Nephron progenitor cell (in vitro differentiated cells): ENCODE measurements around the gene PEDS1.
"Not testable (repeated sequence)": the region's sequence is repeated elsewhere in the genome, so short reads cannot be mapped to it uniquely, and the experiment has no call there.

ENCODE experiments used
- DNase-seq: peaks from one replicate; pipeline ENCODE4 v3.0.0; 2021
- H3K27ac Mint-ChIP-seq: 2 replicates; pipeline ENCODE4 v1.8.0; 2021; ENCODE audit warnings: mild to moderate bottlenecking, moderate library complexity, mixed read lengths
- H3K27me3 Mint-ChIP-seq: 2 replicates; pipeline ENCODE4 v1.8.0; 2021; ENCODE audit warnings: mild to moderate bottlenecking, low read depth, mixed read lengths; ENCODE audit not compliant: poor library complexity
- H3K36me3 Mint-ChIP-seq: 2 replicates; pipeline ENCODE4 v1.8.0; 2021; ENCODE audit warnings: low read depth, mixed read lengths
- H3K4me1 Mint-ChIP-seq: 2 replicates; pipeline ENCODE4 v1.8.0; 2021; ENCODE audit warnings: mixed read lengths
- H3K4me3 Mint-ChIP-seq: 2 replicates; pipeline ENCODE4 v1.8.0; 2021; ENCODE audit warnings: mild to moderate bottlenecking, moderate library complexity, mixed read lengths
- H3K9me3 Mint-ChIP-seq: 2 replicates; pipeline ENCODE4 v1.8.0; 2021; ENCODE audit warnings: mild to moderate bottlenecking, moderate library complexity, mixed read lengths
- CTCF ChIP-seq: fragments of 200-600 bp; sonication (generic); IDR thresholded peaks from 2 replicates; pipeline ENCODE4 v1.5.0; 2021; ENCODE audit warnings: antibody characterized with exemption

PEDS1 gene

GRCh38 chr20:50169329-50169823 lies 15.9 kb upstream of the PEDS1 start:
- Mint-ChIP-seq H3K4me1 (peaks cover 58% of the 10 kb centered on the region), H3K4me3 (no peak overlapping the region), H3K36me3 (peaks cover 6% of the 10 kb centered on the region), H3K9me3 (peaks cover 5% of the 10 kb centered on the region), H3K27ac (no peak overlapping the region), H3K27me3 (peaks cover 10% of the 10 kb centered on the region)
- peak; percentile 87 for TF ChIP-seq CTCF
- DNase-seq = peak; percentile 80

DNA sequence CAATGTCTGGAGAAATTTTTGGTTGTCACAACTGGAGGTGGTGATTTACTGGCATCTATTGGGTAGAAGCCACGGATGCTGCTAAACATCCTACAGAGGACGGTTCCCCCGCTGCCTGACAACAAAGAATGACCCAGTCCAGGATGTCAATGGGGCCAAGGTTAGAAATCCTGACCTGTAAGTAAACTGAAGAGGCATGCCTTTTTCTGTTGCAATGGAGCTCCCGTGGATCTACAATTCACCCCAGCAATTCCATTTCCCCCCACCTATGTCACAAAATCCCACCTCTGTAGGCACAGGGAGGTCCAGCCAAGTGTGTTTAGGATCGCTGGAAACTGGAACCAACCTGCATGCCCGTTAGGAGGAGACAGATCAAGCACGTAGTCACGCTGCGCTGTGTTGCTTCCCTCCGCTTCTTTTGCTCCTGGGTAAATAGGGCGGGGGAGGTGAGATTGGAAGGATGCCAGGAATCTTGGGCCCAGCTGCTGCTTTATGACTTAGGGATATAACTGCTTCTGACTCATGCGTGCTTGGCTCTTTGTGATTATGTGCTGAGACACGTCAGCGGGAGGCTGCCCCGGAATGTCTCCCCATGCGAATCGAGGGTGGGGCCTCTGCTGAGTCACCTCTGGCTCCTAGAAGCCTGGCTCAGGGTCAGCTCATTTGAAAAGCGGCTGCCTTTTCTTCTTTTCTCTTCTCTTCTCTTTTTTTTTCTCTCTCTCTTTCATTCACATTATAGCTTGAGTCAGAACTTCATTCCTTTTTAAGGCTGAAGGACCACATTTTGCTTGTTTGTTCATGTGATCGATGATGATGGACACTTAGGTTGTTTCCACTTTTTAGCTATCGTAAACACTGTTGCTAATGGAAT lies 12.4 kb upstream of the PEDS1 start:
- Mint-ChIP-seq H3K4me1 (peaks cover 49% of the 10 kb centered on the region), H3K4me3 (peak overlapping the region; percentile 79), H3K27me3 (peaks cover 7% of the 10 kb centered on the region), H3K9me3 (peaks cover 5% of the 10 kb centered on the region), H3K36me3 (peaks cover 6% of the 10 kb centered on the region), H3K27ac (peak overlapping the region; percentile 98)
- no peak for TF ChIP-seq CTCF
- DNase-seq = peak; percentile 76

GRCh38 chr20:50163570-50164317 lies 10.2 kb upstream of the PEDS1 start:
- Mint-ChIP-seq H3K27ac (peak overlapping the region; percentile 71), H3K9me3 (no peaks in the 10 kb centered on the region), H3K4me3 (no peak overlapping the region), H3K36me3 (no peaks in the 10 kb centered on the region), H3K4me1 (peaks cover 37% of the 10 kb centered on the region), H3K27me3 (peaks cover 6% of the 10 kb centered on the region)
- TF ChIP-seq CTCF = no peak
- no peak for DNase-seq

- not testable (repeated sequence) for H3K9me3 Mint-ChIP-seq, DNase-seq, H3K27ac Mint-ChIP-seq, H3K4me3 Mint-ChIP-seq, H3K36me3 Mint-ChIP-seq
- Mint-ChIP-seq H3K27me3 (peaks cover 12% of the 10 kb centered on the region), H3K4me1 (peaks cover 27% of the 10 kb centered on the region)
Measured at GRCh38 chr20:50161494-50161893, 8.0 kb upstream of the PEDS1 start.

GRCh38 chr20:50153153-50153499 lies 397 bp downstream of the PEDS1 start:
- Mint-ChIP-seq H3K4me3 (peak overlapping the region; percentile 91), H3K27ac (no peak overlapping the region), H3K4me1 (peaks cover 41% of the 10 kb centered on the region), H3K27me3 (peaks cover 12% of the 10 kb centered on the region), H3K9me3 (no peaks in the 10 kb centered on the region), H3K36me3 (peaks cover 4% of the 10 kb centered on the region)
- no peak for TF ChIP-seq CTCF
- no peak for DNase-seq

GRCh38 chr20:50152394-50153152 lies 950 bp downstream of the PEDS1 start:
- Mint-ChIP-seq H3K4me1 (peaks cover 43% of the 10 kb centered on the region), H3K27me3 (peaks cover 12% of the 10 kb centered on the region), H3K36me3 (peaks cover 4% of the 10 kb centered on the region), H3K4me3 (peak overlapping the region; percentile 91), H3K9me3 (no peaks in the 10 kb centered on the region), H3K27ac (peak overlapping the region; percentile 72)
- no peak for TF ChIP-seq CTCF
- DNase-seq = no peak
